ENCODE results near the gene CASQ1. TPM values are rescaled to one million over a fixed set of nuclear protein-coding genes. Genes with fewer than 3 reads are reported as not detected.

CASQ1 gene
- total and polyA plus RNA-seq, 2 donors (not counting 3 experiments of a cell fraction or from before 2014, with no cell fraction given), result not detected

- FAIRE-seq (no peak), DNase-seq (ENCODE audit: low read depth, low spot score) (no peak)
- Histone ChIP-seq H2AFZ (ENCODE audit: low read depth, low read length) (no peak overlapping the region), H3K9me1 (replicated peaks; ENCODE audit: control insufficient read depth, extremely low read depth, insufficient read depth, low read length) (no peaks in the 10 kb centered on the region), H3K79me2 (ENCODE audit: control insufficient read depth, insufficient read depth, low read length) (no peaks in the 10 kb centered on the region), H4K20me1 (replicated peaks; ENCODE audit: control insufficient read depth, extremely low read depth, insufficient read depth, low read length) (no peaks in the 10 kb centered on the region), H3K27me3 (ENCODE audit: control insufficient read depth in 2 of 2, insufficient read depth in 2 of 2, low read length in 2 of 2) (peaks cover 0 to 3% of the 10 kb centered on the region in 2 experiments), H3K4me3 (replicated peaks in 1 of 3; ENCODE audit: insufficient read depth in 1 of 3, low read depth in 1 of 3, low read length in 3 of 3) (no peak overlapping the region), H3K9ac (replicated peaks; ENCODE audit: extremely low read depth, insufficient read depth, low read length) (no peak overlapping the region), H3K4me2 (ENCODE audit: insufficient read depth, low read length) (no peak overlapping the region), H3K9me3 (replicated peaks; ENCODE audit: control insufficient read depth, insufficient read depth, low read length) (no peaks in the 10 kb centered on the region), H3K27ac (ENCODE audit: insufficient read depth, low read depth, low read length) (no peak overlapping the region), H3K36me3 (ENCODE audit: control insufficient read depth in 2 of 2, extremely low read depth in 1 of 2, insufficient read depth in 2 of 2, low read length in 2 of 2) (no peaks in the 10 kb centered on the region), H3K4me1 (ENCODE audit: control insufficient read depth, extremely low read depth, insufficient read depth, low read length) (peaks cover 5% of the 10 kb centered on the region)
- dilution Hi-C loops (cut with MboI; ENCODE audit: extremely low pct_ligation_motif_present, low sequenced_read_pairs) (no loop called here), intact Hi-C loops (cut with micrococcal nuclease) (no loop called here)
- ChIA-PET POLR2A (no interaction called here), CTCF (interaction anchor here (2.3 to 5.7 kb wide), 5 partner anchors 29 to 99 kb away, joined by 9 to 511 read pairs (median 205); partner anchors contain the start of gene PEX19)
- no TSS peak for BruUV-seq (replicated peaks)
- no peak for TF ChIP-seq EZH2 (IDR thresholded peaks at IDR 0.05; ENCODE audit: borderline replicate concordance, low read depth, low read length, severe bottlenecking)
- TF ChIP-seq MYC (IDR thresholded peaks at IDR 0.05; ENCODE audit: low read depth, low read length), result no peak
- no peak for TF ChIP-seq POLR2AphosphoS5 (IDR thresholded peaks at IDR 0.05; ENCODE audit: insufficient read depth, low read depth, low read length)
- no peak for TF ChIP-seq CTCF (IDR thresholded peaks at IDR 0.05; ENCODE audit: extremely low read depth in 1 of 2, insufficient read depth in 1 of 2, low read depth in 1 of 2, low read length in 2 of 2)
- no peak for TF ChIP-seq MAX (IDR thresholded peaks at IDR 0.05; ENCODE audit: insufficient read depth, insufficient read length)
- TF ChIP-seq FOS (IDR thresholded peaks at IDR 0.05; ENCODE audit: borderline replicate concordance, insufficient read depth, low read length), result no peak
- TF ChIP-seq JUN (IDR thresholded peaks at IDR 0.05; ENCODE audit: borderline replicate concordance, insufficient read depth, insufficient read length, low read depth), result no peak
- no peak for TF ChIP-seq POLR2A (IDR thresholded peaks at IDR 0.05; ENCODE audit: low read depth, low read length)
- TF ChIP-seq GATA2 (IDR thresholded peaks at IDR 0.05; ENCODE audit: insufficient read depth, insufficient read length, low read depth, low read length), result no peak
Observed at GRCh38 chr1:160191756-160192155, 1.4 kb downstream of the CASQ1 start.
